Ovary (tissue), 9 donors: ENCODE results near the gene SORL1. TPM values are rescaled to one million over a fixed set of nuclear protein-coding genes. Genes with fewer than 3 reads are reported as not detected.

Source experiments
- DNase-seq, 5 donors: peaks; one replicate each; pipeline ENCODE4 v3.0.0-alpha.2; 2019 to 2020
- H3K27ac ChIP-seq, 2 donors: fragments of 200-600 bp; one replicate each; pipeline versions ENCODE4 v1.5.1 to v1.8.0; 2019 to 2022
- H3K27me3 ChIP-seq: fragments of 200-600 bp; one replicate; pipeline ENCODE4 v1.8.0; 2022
- H3K36me3 ChIP-seq: fragments of 200-600 bp; sonication (generic); one replicate; pipeline ENCODE4 v1.5.1; 2019
- H3K4me1 ChIP-seq: one replicate; pipeline ENCODE4 v1.8.1; 2013; ENCODE audit warnings: mild to moderate bottlenecking, moderate library complexity; ENCODE audit not compliant: insufficient read depth
- H3K4me3 ChIP-seq: fragments of 200-600 bp; sonication (generic); one replicate; pipeline ENCODE4 v1.5.1; 2017
- H3K9me3 ChIP-seq, 2 donors: fragments of 200-600 bp in 1 of 2; sonication (generic) in 1 of 2; one replicate each; pipeline versions ENCODE4 v1.5.1 to v1.8.1; 2013 to 2019; ENCODE audit warnings: mild to moderate bottlenecking in 1 of 2, moderate library complexity in 1 of 2
- CTCF ChIP-seq, 3 donors: fragments of 450-650 bp in 2 of 3; fragments of 200-600 bp in 1 of 3; IDR thresholded peaks; one replicate each; pipeline versions ENCODE4 v1.5.1 to v1.8.0; 2016 to 2022; ENCODE audit warnings: antibody characterized with exemption in 3 of 3, mild to moderate bottlenecking in 1 of 3
- EP300 ChIP-seq: sonication (generic); formaldehyde crosslinking; IDR thresholded peaks from one replicate; pipeline ENCODE4 v1.6.1; 2017; ENCODE audit warnings: antibody characterized with exemption
- POLR2A ChIP-seq: fragments of 450-650 bp; IDR thresholded peaks from one replicate; pipeline ENCODE4 v1.6.1; 2017; ENCODE audit warnings: antibody characterized with exemption, mild to moderate bottlenecking, moderate library complexity
- WGBS, 3 donors: extraction: QIAGEN DNeasy Blood & Tissue Kit in 1 of 3; methylation state at CpG; one replicate each; pipeline versions ENCODE4 v1.1.5 to v1.1.7; 2013 to 2017; 5-methylcytosine and 5-hydroxymethylcytosine counted together
- intact Hi-C, 4 donors: fragments of 100-400 bp; cut with DNase I; formaldehyde crosslinking; loops; one replicate each; pipeline versions ENCODE4 v1.11.0 to v1.15.1; 2022 to 2023
- polyA plus RNA-seq, 2 donors: library from polyadenylated mRNA; stranded (reverse); fragments of 200-250 nt in 1 of 2; fragments of 350-450 nt in 1 of 2; fragmentation: Illumina TruSeq in 1 of 2; extraction: RNeasy Lipid Tissue Mini Kit (QIAGEN cat#74804) in 1 of 2; gene quantifications; one replicate each; pipeline ENCODE4 v1.2.3, GENCODE V29; 2013 to 2014
- total RNA-seq, 7 donors: library from RNA; depleted of rRNA in 2 of 7; stranded (reverse); fragments of >200 nt in 2 of 7; fragmentation: NEBNext Ultra II Directional in 3 of 7; extraction: Animal tissue kit (Norgen Biotek cat#: 25700) in 3 of 7; gene quantifications; one replicate each; pipeline versions ENCODE4 v1.1.0 to v1.2.4, GENCODE V29; 2016 to 2023
- donor health status: DM: no; HTN: no; CAD: no; lungs with moderate emphysema.
- donor health status: DM: no; HTN: no; CAD: no.
- donor health status: Bipolar disorder and iron deficiency.
- donor health status: DM: yes; HTN: yes; CAD: no.
- donor health status: DM: no; HTN: no; CAD: no.
- donor health status: DM: yes; HTN: yes; CAD: no.

The SORL1 gene
- total and polyA plus RNA-seq, 9 donors, result 2.9 to 64.5 (median 23.4) TPM

DNA sequence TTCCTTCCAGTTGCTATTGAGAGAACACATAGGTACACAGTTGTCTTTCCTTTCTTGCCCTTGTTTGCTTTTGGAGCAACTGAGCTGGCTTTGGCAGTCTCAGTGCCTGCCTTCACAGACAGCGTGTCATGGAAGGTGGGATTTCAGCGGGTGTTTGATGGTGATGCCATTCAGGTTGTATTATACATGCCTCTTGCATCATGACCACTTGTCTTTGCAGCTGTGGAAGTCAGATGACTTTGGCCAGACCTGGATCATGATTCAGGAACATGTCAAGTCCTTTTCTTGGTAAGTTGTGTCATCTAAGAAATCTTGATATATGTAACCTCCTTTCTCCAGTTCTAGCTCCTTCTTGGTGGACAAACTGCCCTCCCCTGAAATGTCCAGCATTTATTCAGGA is 37.7 kb downstream of the SORL1 start:
- peaks cover 4% of the 10 kb centered on the region for H3K4me1 ChIP-seq
- H3K9me3 ChIP-seq, result no peaks in the 10 kb centered on the region
- no peak overlapping the region for H3K27ac ChIP-seq
- no peaks in the 10 kb centered on the region for H3K27me3 ChIP-seq
- 93 to 100% (median 94%) methylated on average over 2 of the region's 2 CpGs for WGBS, 3 donors
- DNase-seq, result no peak
- TF ChIP-seq CTCF (IDR thresholded peaks at IDR 0.05) (no peak), EP300 (no peak), POLR2A (no peak)
- H3K36me3 ChIP-seq, result no peaks in the 10 kb centered on the region
- intact Hi-C loops, result no loop called here
- no peak overlapping the region for H3K4me3 ChIP-seq

- no peaks in the 10 kb centered on the region for H3K27me3 ChIP-seq
- no peak overlapping the region for H3K4me3 ChIP-seq
- H3K27ac ChIP-seq, result no peak overlapping the region
- DNase-seq, result no peak
- H3K4me1 ChIP-seq, result no peaks in the 10 kb centered on the region
- intact Hi-C loops, result no loop called here
- 81 to 85% (median 81%) methylated on average over 7 of the region's 7 CpGs for WGBS, 3 donors
- TF ChIP-seq EP300, result no peak
- no peak for TF ChIP-seq POLR2A
- no peak for TF ChIP-seq CTCF (IDR thresholded peaks at IDR 0.05)
- no peaks in the 10 kb centered on the region for H3K9me3 ChIP-seq
- no peaks in the 10 kb centered on the region for H3K36me3 ChIP-seq
Observed at GRCh38 chr11:121494355-121495099, 42.4 kb downstream of the SORL1 start.

DNA sequence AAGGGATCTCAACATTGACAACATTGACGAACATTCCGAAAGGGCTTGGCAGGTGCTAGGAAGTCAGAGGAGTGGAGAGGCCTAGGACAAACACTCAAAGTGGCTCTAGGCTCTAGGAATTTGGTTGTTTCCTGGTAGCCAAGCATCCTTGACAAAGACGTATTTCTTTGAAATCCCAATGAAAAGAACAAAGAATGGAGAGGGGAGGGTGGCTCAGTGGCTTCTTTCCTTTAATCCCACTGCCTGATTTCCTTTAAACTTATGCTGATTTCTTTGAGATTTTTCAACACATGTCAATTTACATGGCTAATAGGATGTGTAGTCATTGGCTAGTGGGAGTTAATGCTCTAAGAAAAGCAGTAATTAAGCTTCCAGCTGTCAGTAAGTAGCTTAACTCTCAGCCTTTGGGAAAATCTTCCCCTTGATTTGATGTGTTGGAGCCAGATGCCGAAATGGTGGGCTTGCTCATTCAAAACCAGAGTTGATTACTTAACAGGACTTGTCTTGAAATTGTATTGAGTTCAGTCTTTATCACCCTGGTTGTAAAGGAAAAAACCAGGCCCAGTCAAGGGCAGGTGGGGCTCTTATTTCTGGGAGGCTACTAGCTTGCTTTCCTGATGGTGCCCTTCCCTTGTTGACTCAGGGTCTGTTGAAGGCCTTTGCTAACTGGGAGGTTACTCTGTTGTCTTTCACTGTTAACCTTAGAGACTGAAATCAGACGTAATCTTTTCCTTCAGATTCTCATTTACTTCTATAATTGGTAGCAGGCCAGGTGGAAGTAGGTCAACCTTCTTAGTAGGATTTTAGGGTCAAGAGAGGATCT is 45.3 kb downstream of the SORL1 start:
- Histone ChIP-seq H3K4me1 (no peaks in the 10 kb centered on the region), H3K4me3 (no peak overlapping the region), H3K27ac (no peak overlapping the region), H3K36me3 (no peaks in the 10 kb centered on the region), H3K9me3 (no peaks in the 10 kb centered on the region), H3K27me3 (no peaks in the 10 kb centered on the region)
- TF ChIP-seq CTCF (IDR thresholded peaks at IDR 0.05) (no peak), POLR2A (no peak), EP300 (no peak)
- 72 to 95% (median 85%) methylated on average over 5 of the region's 5 CpGs for WGBS, 3 donors
- DNase-seq, result no peak
- intact Hi-C loops, result no loop called here

DNA sequence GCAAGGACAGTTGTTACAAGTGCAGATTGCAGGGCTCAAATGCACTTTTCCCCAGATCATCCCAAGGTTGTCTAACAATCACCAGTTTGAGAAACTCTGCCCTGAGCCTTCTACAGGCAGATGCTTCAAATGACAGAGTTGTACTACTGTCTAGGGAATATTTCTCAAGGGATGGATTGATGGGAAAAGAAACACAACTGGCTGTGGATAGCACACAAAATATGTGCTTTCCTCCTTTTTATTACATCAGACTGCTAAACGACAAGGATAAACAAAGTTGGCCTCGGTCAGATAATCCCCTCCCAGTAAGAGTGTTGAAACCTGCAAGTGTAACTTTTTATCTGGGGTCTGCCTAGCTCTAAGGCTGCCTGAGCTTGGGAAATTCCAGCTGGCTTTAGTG is 47.3 kb downstream of the SORL1 start:
- WGBS, 3 donors, result 1 to 10% (median 7%) methylated on average over 2 of the region's 2 CpGs
- no peak for DNase-seq
- no peaks in the 10 kb centered on the region for H3K36me3 ChIP-seq
- TF ChIP-seq EP300 (no peak), POLR2A (no peak), CTCF (IDR thresholded peaks at IDR 0.05) (no peak)
- no peak overlapping the region for H3K4me3 ChIP-seq
- no peaks in the 10 kb centered on the region for H3K4me1 ChIP-seq
- intact Hi-C loops, result no loop called here
- no peaks in the 10 kb centered on the region for H3K9me3 ChIP-seq
- no peaks in the 10 kb centered on the region for H3K27me3 ChIP-seq
- H3K27ac ChIP-seq, result no peak overlapping the region
